Mammary epithelial cell (primary cell): ENCODE measurements around the gene MAP4K4.

ENCODE experiments used
- CTCF ChIP-seq, 2 donors: IDR thresholded peaks in 1 of 2; conservative IDR thresholded peaks in 1 of 2; 2 replicates each; pipeline ENCODE4 v1.5.1; 2011 to 2012; ENCODE audit warnings: inconsistent platforms in 2 of 2, low read length in 2 of 2, mild to moderate bottlenecking in 2 of 2, control low read depth in 1 of 2, low read depth in 1 of 2; ENCODE audit not compliant: insufficient read depth in 1 of 2; ENCODE audit errors: extremely low read depth in 1 of 2
- EZH2 ChIP-seq: IDR thresholded peaks from 2 replicates; pipeline ENCODE4 v1.6.1; 2012; ENCODE audit warnings: low read length, inconsistent platforms, borderline replicate concordance

GRCh38 chr2:101846973-101847372 is 149.5 kb downstream of the MAP4K4 start:
- TF ChIP-seq CTCF (conservative IDR thresholded peaks at IDR 0.05 in 1 of 2, IDR thresholded peaks at IDR 0.05 in 1 of 2; ENCODE audit: extremely low read depth in 1 of 2, insufficient read depth in 1 of 2, low read depth in 1 of 2, low read length in 2 of 2) (no peak), EZH2 (no peak)
